Limb (tissue), 2 donors: ENCODE results near the gene TXNRD2.
"Not testable (repeated sequence)": the region's sequence is repeated elsewhere in the genome, so short reads cannot be mapped to it uniquely, and the experiment has no call there.

Experiments
- DNase-seq, 2 donors: peaks; one replicate each; pipeline ENCODE4 v3.0.0-alpha.2; 2016; ENCODE audit errors: extremely low spot score in 2 of 2

The TXNRD2 gene

DNA sequence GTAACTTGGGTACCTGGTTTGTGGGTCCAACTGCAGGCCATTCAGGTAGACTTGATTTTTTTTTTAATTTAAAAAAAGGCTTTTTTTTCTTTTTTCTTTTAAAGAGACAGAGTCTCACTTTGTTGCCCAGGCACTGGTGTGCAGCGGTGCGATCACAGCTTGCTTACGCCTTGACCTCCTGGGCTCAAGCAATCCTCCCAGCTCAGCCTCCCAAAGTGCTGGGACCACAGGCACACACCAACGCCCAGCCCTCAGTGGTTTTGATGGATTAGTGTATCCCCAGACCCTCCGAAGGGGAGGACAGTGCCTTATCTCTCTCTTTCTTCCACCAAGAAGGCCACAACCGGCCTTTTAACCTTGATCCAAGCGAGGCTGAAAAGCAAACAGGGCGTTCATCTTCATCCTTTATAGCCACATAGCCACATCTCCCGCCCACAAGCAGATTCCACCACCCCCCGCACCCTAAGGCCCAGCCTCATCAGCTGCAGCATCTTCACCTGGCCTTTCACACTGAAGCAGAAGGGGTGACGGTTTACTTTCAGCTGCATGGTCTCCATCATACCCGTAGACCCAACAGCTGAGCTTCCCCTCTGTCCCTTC lies 17.6 kb downstream of the TXNRD2 start:
- DNase-seq, result no peak

DNA sequence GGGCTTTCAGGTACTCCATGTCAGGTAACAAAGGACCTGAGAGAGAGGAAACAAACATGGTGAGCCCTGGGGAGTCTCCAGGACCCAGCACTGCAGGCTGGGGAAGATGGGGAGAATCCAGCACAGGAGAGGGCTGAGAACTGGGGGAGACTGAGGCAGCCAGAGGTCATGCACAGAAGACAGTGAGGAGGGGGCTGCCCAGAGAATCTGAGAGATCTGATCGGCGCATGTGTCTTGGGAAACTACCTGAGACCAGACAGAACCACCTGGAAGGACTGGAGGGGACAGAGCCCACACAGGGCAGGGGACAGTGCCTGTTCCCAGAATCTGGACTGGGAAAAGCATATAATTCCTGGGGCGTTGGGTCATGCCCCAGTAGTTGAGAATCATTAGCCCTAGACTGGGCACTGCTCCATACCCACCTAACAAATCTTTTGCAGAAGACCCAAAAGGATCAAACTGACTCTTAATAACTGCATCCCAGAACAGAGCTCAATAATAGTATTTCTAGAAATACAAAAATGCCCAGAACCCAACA lies 20.0 kb downstream of the TXNRD2 start:
- no peak for DNase-seq

DNA sequence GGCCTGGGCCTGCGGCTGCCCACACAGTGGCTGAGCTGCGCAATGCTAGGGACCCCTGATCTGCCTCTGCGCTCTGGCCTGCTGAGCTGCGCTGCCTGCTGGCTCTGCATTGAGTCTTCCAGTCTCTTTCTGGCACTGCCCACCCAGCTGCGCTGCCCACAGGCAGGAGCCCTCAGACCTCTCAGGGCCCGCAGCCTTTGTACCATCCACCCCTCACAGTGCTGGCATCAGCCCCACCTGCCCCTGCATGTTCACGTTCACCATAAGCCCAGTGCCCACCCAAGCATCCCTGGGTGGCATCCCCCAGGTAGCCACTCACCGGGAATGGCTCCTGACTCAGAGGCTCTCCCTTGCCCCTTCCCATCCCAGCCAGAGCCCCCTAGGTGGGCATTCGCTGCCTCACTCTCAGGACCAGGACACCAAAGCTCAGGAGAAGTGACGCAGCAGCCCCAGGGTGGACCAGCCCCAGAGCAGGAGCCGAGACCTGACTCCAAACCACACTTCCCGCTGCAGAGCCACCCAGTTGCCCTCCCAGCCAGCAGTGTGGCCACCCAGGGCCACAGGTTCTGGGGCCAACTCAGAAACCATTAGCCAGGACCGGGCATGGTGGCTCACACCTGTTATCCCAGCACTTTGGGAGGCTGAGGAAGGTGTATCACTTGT lies 21.8 kb downstream of the TXNRD2 start:
- DNase-seq, result no peak

DNA sequence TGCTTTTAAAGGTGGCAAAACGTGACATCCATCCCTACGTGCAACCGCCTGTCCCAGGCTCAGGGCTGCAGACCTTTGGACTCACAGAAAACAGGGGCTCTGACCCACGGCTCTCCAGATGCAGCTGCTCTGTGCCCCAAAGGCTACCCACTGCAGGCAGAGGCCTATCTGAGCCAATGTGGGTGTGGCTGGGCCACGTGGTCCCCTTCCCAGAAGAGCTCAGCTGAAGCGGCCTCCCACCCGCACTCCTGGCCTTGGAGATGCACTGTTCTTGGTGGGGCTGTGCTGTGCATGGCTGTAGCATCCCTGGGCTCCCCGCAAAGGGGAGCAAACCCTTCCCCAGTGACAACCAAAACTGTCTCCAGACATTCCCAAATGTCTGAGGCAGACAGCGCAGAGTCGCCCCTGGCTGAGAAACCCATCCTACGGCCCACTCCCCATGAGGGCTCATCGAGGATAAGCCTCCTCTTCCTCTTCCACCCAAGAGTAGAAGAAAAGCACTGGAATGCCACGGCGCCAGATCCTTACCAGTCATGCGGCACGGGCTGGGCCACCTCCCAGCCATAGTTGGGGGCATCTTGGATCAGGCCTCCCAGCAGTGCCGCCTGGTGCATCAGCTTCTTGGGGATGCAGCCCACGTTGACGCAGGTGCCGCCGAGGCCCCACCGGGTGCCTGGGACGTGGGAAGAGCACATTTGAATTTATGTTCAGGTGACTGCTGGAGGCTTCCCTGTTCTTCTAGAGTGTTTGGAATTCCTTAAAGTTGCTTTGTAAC lies 23.1 kb downstream of the TXNRD2 start:
- DNase-seq, result no peak

DNA sequence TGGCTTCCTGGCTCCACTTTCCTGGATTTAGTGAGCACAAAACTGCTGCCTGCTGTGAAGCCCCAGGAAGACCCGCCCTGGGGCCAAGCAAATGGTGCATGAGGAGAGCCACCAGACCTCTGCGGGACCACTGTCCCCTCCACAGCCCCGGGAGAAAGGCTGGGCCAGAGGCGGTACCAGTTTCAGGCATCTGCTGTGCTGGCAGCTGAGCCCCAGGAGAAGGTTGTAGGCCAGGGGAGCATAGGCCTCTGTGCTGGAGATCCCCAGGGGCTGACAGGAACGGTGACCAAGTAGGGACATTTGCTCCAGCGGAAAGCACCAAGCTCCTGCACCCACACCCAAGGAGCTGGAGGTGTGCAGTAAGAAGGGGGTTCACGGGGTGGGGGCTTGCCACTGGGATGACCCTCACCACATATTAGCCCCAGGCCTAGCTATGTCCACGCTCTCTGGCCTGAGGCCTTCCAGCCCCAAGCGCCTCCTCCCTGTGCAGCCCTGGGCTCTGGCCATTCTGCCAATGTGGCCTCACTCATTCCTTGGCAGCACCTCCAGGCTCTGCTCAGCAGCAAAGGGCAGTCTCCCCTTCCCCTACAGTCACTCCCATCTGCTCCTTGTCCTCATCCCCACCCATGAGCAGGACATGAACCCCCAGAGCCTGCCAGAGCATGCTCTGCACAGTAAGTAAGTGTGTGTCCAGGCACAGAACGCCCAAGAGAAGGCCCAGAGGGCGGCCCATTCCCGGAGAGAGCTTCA lies 24.1 kb downstream of the TXNRD2 start:
- DNase-seq, result no peak

DNA sequence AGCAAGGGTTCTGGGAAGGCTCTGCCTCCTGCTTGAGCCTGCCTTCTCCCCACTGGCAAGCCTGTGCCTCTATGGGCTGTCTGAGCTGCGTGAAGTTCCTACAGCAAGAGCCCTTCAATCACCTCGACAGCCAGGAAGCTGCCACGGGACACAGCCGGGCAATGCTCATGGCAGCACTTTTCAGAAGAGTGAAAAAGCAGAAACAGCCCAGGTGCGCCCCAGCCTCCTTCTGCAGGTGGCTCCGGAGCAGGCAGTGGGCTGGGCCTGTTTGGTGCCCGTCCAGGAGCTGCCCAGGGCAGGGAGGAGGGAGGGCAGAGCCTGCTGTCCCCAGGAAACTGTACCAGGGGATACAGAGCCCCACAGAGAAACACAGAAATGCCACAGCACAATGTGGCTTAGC lies 24.7 kb downstream of the TXNRD2 start:
- no peak for DNase-seq

DNA sequence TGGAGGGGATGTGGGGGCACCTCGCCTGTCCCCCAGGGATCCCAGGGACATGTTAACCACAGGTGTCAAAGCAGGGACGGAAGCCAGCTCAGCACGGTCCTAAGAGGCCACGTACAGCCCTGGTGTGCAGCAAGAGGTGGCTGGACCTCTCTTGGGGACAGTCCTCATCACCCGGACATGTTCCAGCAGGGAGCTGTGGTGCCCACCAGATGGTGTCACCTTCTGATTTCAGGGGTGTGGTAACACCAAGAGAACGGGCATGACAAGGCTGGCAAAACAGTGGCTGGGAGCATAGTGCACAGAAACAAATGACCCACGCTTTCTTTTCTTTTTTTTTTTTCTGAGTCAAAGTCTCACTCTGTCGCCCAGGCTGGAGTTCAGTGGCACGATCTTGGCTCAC lies 25.6 kb downstream of the TXNRD2 start:
- DNase-seq, result no peak

DNA sequence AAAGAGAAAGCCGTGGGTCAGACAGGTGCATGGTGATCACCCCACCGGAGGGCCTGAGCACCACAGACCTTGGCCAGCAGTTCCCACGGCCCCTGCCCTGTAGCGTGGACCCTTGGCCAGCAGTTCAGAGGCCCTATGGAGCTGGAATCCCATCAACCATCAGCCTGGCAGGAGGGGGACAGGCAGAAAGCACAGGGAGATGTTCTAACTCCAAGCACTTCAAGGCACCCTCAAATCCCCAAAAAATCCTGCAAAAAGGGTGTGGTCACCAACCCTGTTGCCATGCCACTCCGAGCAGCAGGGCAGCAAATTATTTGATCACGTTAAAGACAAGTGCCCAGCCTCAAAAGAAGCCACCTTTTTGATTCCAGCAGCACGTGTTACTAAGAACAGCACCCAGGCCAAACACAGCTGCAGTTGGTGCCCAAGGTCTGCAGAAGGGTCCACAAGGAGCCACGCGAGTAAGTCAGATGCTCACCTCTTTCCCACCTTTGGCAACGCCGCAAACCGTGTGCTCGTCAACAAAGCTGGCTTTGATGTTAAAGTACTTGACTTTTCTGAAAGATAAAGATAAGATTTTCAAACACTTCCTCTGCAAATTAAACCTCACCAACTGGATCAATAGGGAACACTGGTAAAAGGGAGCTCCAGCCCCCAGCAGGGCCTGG lies 26.2 kb downstream of the TXNRD2 start:
- DNase-seq, result no peak

DNA sequence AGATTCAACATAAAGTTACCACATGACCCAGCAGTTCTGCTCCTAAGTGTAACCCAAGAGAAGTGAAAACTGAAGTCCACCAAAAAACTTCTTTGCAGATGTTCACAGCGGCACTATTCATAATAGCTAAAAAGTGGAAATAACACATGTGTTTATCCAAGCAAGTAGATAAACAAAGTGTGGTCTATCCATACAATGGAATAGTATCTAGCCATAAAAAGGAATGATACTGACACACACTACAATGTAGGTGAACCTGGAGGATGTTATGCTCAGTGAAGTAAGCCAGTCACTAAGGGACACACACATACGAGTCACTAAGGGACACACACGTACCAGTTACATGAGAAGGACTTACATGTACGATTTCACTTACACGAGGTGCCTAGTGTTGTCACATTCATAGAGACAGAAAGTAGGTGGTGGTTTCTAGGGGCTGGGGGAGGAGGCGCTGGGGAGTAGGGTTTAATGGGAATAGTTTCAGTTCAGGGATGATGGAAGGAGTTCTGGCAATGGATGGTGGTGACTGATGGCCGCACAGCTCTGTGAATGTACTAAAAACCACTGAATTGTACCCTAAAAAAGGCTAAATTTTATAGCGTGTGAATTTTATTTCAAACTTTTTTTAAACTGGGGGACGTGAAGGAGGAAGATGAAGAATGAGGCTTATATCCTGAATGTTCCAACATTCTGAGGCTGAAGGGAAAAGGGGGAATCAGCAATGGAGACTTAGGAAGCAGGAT lies 27.2 kb downstream of the TXNRD2 start:
- DNase-seq, result no peak

DNA sequence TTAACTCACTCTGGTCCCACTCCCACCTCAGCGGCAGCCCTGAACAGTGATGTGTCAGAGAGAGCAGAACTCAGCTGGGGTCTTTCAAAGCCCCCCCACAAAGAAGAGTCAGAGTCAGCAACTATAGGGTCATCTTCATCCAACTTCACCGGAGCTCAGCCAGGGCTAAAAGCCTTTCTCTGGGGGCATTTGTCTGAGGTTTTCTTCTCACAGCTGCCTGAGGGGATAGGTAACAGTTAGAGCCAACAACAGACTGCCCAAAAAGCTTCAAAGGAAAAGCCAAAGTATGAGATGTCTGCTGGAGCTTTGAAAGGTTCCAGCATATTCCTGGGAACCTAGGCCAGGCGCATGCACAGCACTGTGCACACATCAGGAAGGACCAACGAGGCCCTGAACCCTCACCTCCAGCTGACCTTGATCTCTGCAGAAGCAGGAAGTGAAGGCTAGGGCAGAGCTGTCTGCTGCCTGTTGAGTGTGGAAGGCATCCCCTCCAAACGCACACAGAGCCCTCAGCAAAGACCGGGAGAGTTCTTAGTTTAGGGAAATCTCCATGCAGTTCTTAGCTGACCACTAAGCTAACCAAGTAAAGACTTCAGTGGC lies 28.2 kb downstream of the TXNRD2 start:
- DNase-seq, result no peak

DNA sequence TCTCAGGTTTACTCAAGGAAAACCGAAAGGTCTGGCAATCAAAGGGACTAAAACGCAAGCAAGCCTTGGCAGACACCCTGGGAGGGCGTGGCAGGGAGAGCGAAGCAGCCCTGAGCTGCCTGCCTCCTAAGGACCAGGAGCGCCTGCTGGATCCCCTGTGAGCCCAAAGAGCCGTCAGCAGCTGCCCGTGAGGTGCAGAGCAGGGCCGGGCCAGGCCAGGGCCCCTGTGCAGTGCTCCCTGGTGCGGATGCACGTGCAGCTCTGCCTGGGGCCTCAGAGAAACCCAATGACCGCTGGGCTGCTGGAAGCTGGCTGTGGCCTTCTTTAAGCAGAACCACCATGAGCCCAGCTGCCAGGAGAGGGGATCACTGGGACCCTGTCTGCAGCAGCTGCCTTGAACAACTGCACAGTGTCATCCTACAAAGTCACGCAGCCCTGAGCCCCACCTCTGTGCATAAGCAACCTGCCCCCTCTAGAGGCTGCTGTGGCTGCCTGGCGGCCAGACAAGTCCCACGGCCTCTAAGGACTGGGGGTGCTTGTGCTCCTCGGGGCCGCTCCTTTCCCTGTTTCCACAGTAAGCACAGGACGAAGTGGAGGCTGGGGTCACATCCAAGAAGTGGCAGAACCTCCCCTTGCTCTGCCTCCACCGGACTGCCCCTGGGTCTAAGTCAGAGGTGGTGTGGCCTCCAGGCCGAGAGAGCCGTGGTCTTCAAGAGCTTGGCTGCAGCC lies 29.2 kb downstream of the TXNRD2 start:
- peak in 1 of 2 donors; percentile 45 for DNase-seq

DNA sequence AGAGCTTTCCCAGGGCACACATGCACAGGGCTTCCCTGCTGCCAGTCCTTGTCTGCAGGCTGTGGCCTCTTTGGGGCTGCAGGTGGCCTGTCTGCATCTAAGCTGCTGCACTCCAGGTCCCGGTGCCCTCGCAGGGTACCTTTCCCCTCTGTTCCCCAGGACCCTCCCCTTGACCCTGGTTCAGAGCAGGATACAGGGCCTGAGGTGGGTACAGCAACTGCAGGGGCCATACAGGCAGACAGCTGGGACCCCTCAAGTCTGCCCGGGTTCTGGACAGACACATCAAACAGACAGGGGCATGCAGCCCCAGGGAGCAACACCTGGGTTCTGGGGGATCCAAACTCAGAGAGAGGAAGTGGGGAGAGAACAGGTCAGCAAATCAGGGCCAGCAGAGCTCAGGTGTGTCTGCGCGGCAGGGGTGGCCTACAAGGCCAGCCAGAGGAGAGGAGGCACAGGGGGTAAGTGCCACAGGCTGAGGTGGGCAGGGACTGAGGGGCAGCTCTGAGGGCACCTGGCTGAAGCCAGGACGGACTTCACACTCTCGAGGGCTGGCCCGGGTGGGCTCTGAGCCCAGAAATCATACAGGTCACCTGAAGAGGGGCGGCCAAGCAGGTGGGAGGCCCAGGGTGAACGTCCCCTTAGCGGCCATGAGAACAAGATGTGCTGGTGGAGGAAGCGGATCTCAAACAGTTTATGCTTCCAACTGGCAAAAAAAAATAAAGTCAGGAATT lies 29.9 kb downstream of the TXNRD2 start:
- DNase-seq, result no peak

DNA sequence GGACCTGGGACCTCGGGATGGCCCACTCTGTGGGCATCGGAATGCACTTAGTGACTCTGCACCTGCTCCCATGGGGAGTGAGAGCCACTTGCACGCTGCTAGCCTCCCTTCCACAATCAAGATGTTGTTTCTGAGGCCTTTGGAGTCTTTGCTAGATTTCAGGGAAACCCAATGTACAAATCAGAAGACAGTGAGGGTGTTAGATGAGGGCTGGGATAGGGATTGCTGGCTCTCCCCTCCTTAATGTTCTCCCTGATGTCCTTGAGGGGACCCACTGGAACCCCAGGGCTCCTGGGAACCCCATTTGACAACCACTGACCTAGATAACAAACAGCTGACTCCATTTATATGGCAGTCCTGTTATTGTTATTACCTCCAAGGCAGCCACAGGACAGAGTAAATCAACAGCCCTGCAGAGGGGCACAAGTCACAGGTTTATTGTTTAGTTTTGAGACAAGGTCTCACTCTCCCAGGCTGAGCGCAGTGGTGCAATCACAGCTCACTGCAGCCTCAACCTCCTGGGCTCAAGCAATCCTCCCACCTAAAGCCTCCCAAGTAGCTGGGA lies 31.4 kb downstream of the TXNRD2 start:
- no peak for DNase-seq

DNA sequence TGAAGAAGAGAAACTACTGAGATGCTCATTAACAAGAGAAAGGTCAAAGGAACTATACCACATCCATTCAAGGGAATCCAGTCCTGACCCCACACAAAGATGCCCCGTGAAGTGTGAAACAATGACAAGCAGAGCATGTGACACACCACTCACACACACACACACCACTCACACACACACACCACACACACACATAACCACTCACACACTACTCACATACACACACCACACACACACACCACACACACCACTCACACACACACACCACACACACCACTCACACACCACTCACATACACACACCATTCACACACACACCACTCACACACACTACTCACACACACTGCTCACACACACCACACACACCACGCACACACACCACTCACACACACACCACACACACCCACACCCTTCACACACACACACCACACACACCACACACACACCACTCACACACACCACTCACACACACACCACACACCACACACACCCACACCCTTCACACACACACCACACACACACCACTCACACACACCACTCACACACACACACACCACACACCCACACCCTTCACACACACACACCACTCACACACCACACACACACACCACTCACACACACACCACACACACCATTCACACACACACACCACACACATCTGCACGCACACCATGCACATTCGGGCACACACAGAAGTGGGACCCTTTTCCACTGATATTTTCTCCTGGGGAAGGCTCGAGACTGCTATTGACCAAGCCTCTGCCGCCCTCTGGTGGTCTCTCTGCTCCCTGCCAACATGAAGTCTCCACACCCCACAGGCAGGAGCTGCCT lies 32.1 kb downstream of the TXNRD2 start:
- DNase-seq, result peak; percentile 86 to 92

DNA sequence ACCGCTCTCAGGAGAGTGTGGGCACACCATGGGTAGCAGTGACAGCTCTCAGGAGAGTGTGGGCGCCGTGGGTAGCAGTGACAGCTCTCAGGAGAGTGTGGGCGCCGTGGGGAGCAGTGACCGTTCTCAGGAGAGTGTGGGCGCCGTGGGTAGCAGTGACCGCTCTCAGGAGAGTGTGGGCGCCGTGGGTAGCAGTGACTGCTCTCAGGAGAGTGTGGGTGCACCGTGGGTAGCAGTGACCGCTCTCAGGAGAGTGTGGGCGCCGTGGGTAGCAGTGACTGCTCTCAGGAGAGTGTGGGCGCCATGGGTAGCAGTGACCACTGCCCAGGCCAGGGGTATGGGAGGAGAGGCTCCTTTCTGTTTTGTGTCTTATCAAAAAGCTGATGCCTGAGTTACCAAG lies 33.7 kb downstream of the TXNRD2 start:
- DNase-seq, result not testable (repeated sequence)

DNA sequence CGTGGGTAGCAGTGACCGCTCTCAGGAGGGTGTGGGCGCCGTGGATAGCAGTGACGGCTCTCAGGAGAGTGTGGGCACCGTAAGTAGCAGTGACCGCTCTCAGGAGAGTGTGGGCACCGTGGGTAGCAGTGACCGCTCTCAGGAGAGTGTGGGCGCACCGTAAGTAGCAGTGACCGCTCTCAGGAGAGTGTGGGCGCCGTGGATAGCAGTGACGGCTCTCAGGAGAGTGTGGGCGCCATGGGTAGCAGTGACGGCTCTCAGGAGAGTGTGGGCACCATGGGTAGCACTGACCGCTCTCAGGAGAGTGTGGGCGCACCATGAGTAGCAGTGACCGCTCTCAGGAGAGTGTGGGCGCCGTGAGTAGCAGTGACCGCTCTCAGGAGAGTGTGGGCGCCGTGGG lies 34.8 kb downstream of the TXNRD2 start:
- DNase-seq, result not testable (repeated sequence)
